ENCODE data around the gene IQSEC1. TPM values are rescaled to one million over a fixed set of nuclear protein-coding genes. Genes with fewer than 3 reads are reported as not detected.

Gene IQSEC1
- total and polyA plus RNA-seq, 10 of the 15 experiments (the other 5 are each of a cell fraction or from before 2014, with no cell fraction given), result 0.92 to 55.2 (median 8.5) TPM

DNA sequence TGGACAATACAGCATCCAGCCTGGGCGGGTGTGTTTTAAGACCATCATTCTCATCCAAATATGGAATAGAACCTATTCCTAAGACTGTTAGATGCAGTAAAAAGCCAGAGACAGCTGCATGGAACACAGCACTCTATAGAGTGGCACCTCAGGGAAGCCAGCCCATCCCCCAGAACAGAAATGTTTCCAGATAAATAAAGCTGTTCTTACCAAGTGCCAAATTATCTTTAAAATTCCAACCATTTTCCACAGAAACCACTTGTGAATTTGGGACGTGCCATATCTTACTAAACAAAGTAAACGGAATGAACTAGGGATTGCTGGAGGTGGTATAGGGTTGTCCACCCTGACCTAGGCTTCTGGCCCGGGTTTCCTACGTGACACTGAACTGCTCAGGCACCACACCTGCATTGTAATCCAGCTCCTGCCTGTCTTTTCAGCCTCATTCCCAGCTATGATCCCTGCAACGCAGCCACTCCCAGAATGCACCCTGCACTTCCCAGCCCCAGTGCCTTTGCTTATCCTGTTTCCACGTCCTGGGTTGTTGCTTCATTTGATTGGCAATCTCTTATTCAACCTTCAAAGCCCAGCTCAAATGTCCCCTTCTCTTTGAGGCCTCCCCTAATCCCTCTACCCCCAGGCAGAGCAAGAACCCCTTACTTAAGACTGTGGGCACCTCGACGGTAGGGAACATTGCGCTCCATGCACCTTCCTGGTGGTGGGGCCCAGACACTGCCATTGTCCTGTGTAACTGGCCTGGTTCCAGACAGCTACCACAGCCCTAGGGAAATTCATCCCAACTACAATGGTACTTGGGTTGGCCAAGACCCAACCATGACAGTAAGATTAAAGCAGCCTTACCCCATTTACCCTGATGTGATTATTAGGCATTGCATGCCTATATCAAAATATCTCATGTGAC is 100.2 kb downstream of the IQSEC1 start:
- no peak overlapping the region for H2AFZ ChIP-seq (ENCODE audit: control insufficient read depth, low read depth, low read length)
- no peaks in the 10 kb centered on the region for H3K27me3 ChIP-seq (replicated peaks in 1 of 2; ENCODE audit: control insufficient read depth in 2 of 2, insufficient read depth in 2 of 2, low read length in 1 of 2)
- CTCF ChIA-PET, result interaction anchor here (0.6 to 4.1 kb wide), 5 partner anchors 11 to 442 kb away, joined by 3 to 22 read pairs (median 4); no protein-coding TSS in a partner anchor
- no peaks in the 10 kb centered on the region for H3K9me3 ChIP-seq (replicated peaks; ENCODE audit: control insufficient read depth, insufficient read depth, low read length)
- no peak overlapping the region for H3K4me2 ChIP-seq (ENCODE audit: control insufficient read depth, insufficient read depth)
- no peak overlapping the region for H3K27ac ChIP-seq (ENCODE audit: control insufficient read depth, insufficient read depth)
- POLR2A ChIA-PET, result interaction anchor here (0.9 to 1.0 kb wide), 2 partner anchors 8 to 10 kb away, joined by 3 read pairs; no protein-coding TSS in a partner anchor
- ATAC-seq (no peak), FAIRE-seq (no peak), DNase-seq (ENCODE audit: low read depth, low spot score) (no peak)
- H4K20me1 ChIP-seq (ENCODE audit: control insufficient read depth, insufficient read depth), result peaks cover 15% of the 10 kb centered on the region; the same call in 1 of the 2 replicates
- RAD21 ChIA-PET (ENCODE audit: unreplicated experiment), result interaction anchor here (1.0 to 1.6 kb wide), 4 partner anchors 10 to 74 kb away, joined by 3 to 10 read pairs (median 4); no protein-coding TSS in a partner anchor
- SMC1A ChIA-PET (ENCODE audit: uncharacterized antibody, unreplicated experiment), result interaction anchor here (0.7 to 1.7 kb wide), 5 partner anchors 11 to 138 kb away, joined by 3 to 4 read pairs (median 3); no protein-coding TSS in a partner anchor
- no peak overlapping the region for H3K4me3 ChIP-seq
- no peak overlapping the region for H3K9ac ChIP-seq (ENCODE audit: control insufficient read depth, insufficient read depth, low read length)
- in situ Hi-C loops (cut with MboI) (no loop called here), intact Hi-C loops (cut with micrococcal nuclease; ENCODE audit: unreplicated experiment) (no loop called here)
- H3K4me1 ChIP-seq (ENCODE audit: control insufficient read depth, insufficient read depth, low read length), result peaks cover 11% of the 10 kb centered on the region
- H3K36me3 ChIP-seq (ENCODE audit: control insufficient read depth in 2 of 2, insufficient read depth in 2 of 2, low read length in 1 of 2), result peaks cover 5% of the 10 kb centered on the region in 2 experiments; a peak in 3 of 4 replicates
- peaks cover 8% of the 10 kb centered on the region for H3K79me2 ChIP-seq (ENCODE audit: control insufficient read depth, insufficient read depth, low read length)
- 91% methylated on average over 10 of the region's 10 CpGs for WGBS (ENCODE audit: insufficient coverage, insufficient replicate concordance, low lambda C conversion rate, missing lambda C conversion rate)
- no TSS peak for BruUV-seq (replicated peaks)
- TF ChIP-seq CREM (IDR thresholded peaks at IDR 0.05; ENCODE audit: low read depth), result no peak
- no peak for TF ChIP-seq WRNIP1 (IDR thresholded peaks at IDR 0.05; ENCODE audit: borderline replicate concordance, low read depth, low read length)
- TF ChIP-seq SRF (IDR thresholded peaks at IDR 0.05; ENCODE audit: low read depth in 2 of 2, low read length in 2 of 2), result no peak
- TF ChIP-seq GABPA (IDR thresholded peaks at IDR 0.05; ENCODE audit: low read depth), result no peak
- TF ChIP-seq, protein P1, sequence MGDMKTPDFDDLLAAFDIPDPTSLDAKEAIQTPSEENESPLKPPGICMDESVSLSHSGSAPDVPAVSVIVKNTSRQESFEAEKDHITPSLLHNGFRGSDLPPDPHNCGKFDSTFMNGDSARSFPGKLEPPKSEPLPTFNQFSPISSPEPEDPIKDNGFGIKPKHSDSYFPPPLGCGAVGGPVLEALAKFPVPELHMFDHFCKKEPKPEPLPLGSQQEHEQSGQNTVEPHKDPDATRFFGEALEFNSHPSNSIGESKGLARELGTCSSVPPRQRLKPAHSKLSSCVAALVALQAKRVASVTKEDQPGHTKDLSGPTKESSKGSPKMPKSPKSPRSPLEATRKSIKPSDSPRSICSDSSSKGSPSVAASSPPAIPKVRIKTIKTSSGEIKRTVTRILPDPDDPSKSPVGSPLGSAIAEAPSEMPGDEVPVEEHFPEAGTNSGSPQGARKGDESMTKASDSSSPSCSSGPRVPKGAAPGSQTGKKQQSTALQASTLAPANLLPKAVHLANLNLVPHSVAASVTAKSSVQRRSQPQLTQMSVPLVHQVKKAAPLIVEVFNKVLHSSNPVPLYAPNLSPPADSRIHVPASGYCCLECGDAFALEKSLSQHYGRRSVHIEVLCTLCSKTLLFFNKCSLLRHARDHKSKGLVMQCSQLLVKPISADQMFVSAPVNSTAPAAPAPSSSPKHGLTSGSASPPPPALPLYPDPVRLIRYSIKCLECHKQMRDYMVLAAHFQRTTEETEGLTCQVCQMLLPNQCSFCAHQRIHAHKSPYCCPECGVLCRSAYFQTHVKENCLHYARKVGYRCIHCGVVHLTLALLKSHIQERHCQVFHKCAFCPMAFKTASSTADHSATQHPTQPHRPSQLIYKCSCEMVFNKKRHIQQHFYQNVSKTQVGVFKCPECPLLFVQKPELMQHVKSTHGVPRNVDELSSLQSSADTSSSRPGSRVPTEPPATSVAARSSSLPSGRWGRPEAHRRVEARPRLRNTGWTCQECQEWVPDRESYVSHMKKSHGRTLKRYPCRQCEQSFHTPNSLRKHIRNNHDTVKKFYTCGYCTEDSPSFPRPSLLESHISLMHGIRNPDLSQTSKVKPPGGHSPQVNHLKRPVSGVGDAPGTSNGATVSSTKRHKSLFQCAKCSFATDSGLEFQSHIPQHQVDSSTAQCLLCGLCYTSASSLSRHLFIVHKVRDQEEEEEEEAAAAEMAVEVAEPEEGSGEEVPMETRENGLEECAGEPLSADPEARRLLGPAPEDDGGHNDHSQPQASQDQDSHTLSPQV (IDR thresholded peaks at IDR 0.05), result no peak
- TF ChIP-seq, protein P2, sequence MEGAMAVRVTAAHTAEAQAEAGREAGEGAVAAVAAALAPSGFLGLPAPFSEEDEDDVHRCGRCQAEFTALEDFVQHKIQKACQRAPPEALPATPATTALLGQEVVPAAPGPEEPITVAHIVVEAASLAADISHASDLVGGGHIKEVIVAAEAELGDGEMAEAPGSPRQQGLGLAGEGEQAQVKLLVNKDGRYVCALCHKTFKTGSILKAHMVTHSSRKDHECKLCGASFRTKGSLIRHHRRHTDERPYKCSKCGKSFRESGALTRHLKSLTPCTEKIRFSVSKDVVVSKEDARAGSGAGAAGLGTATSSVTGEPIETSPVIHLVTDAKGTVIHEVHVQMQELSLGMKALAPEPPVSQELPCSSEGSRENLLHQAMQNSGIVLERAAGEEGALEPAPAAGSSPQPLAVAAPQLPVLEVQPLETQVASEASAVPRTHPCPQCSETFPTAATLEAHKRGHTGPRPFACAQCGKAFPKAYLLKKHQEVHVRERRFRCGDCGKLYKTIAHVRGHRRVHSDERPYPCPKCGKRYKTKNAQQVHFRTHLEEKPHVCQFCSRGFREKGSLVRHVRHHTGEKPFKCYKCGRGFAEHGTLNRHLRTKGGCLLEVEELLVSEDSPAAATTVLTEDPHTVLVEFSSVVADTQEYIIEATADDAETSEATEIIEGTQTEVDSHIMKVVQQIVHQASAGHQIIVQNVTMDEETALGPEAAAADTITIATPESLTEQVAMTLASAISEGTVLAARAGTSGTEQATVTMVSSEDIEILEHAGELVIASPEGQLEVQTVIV (IDR thresholded peaks at IDR 0.05; ENCODE audit: borderline replicate concordance, partially characterized antibody), result no peak
- no peak for TF ChIP-seq HCFC1 (IDR thresholded peaks at IDR 0.05; ENCODE audit: low read length)
- no peak for TF ChIP-seq MXI1 (IDR thresholded peaks at IDR 0.05; ENCODE audit: low read depth, low read length)
- TF ChIP-seq, protein P3, sequence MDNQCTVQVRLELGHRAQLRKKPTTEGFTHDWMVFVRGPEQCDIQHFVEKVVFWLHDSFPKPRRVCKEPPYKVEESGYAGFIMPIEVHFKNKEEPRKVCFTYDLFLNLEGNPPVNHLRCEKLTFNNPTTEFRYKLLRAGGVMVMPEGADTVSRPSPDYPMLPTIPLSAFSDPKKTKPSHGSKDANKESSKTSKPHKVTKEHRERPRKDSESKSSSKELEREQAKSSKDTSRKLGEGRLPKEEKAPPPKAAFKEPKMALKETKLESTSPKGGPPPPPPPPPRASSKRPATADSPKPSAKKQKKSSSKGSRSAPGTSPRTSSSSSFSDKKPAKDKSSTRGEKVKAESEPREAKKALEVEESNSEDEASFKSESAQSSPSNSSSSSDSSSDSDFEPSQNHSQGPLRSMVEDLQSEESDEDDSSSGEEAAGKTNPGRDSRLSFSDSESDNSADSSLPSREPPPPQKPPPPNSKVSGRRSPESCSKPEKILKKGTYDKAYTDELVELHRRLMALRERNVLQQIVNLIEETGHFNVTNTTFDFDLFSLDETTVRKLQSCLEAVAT (IDR thresholded peaks at IDR 0.05), result no peak

Measured in GM12878 (cell line).